Astrocyte of the spinal cord (primary cell): ENCODE results near the gene LDLRAD4.

Experiments used
- DNase-seq: peaks from one replicate; pipeline ENCODE4 v3.0.0; 2011; ENCODE audit warnings: low read depth, low spot score
- H3K4me3 ChIP-seq: 2 replicates; pipeline ENCODE4 v1.5.1; 2011; ENCODE audit warnings: low read depth, mild to moderate bottlenecking, low read length, moderate library complexity
- CTCF ChIP-seq: IDR thresholded peaks from 2 replicates; pipeline ENCODE4 v1.5.1; 2012; ENCODE audit warnings: low read depth, mild to moderate bottlenecking, low read length, inconsistent platforms
- in situ Hi-C: cut with HindIII; loops from 2 replicates; pipeline ENCODE4 v1.10.0; 2017; ENCODE audit warnings: low sequenced_read_pairs

The LDLRAD4 gene

GRCh38 chr18:13394801-13395200 lies 176.2 kb downstream of the LDLRAD4 start:
- no peak for TF ChIP-seq CTCF
- in situ Hi-C loops: no loop called here
- DNase-seq: no peak
- no peak overlapping the region for H3K4me3 ChIP-seq

GRCh38 chr18:13395577-13395976 lies 177.0 kb downstream of the LDLRAD4 start:
- no peak overlapping the region for H3K4me3 ChIP-seq
- TF ChIP-seq CTCF: no peak
- in situ Hi-C loops: no loop called here
- DNase-seq: no peak

GRCh38 chr18:13397504-13398163 lies 179.1 kb downstream of the LDLRAD4 start:
- TF ChIP-seq CTCF: no peak
- H3K4me3 ChIP-seq: no peak overlapping the region
- in situ Hi-C loops: no loop called here
- DNase-seq: no peak

- DNase-seq: no peak
- in situ Hi-C loops: no loop called here
- no peak overlapping the region for H3K4me3 ChIP-seq
- no peak for TF ChIP-seq CTCF
Observed at GRCh38 chr18:13398631-13399030, 180.1 kb downstream of the LDLRAD4 start.

- no peak for DNase-seq
- in situ Hi-C loops: no loop called here
- TF ChIP-seq CTCF: no peak
Observed at GRCh38 chr18:13399511-13399910, 181.0 kb downstream of the LDLRAD4 start.

GRCh38 chr18:13400636-13401315 lies 182.2 kb downstream of the LDLRAD4 start:
- no peak for TF ChIP-seq CTCF
- in situ Hi-C loops: no loop called here
- H3K4me3 ChIP-seq: no peak overlapping the region
- DNase-seq: no peak

More at GRCh38 chr18:13399511-13399910, 181.0 kb downstream of the LDLRAD4 start:
- H3K4me3 ChIP-seq: no peak overlapping the region
